Myocyte (in vitro differentiated cells): ENCODE data around the gene CTU2. TPM values are rescaled to one million over a fixed set of nuclear protein-coding genes. Genes with fewer than 3 reads are reported as not detected.

Source experiments
- DNase-seq: peaks from one replicate; pipeline ENCODE4 v3.0.0-alpha.2; 2012; ENCODE audit warnings: low read depth
- total RNA-seq: library from RNA; depleted of rRNA; stranded (reverse); fragments of >200 nt; gene quantifications from 2 replicates; pipeline ENCODE4 v1.2.3, GENCODE V29; 2014

CTU2 gene
- total RNA-seq, 1 donor from 2014 or later: 20.6 TPM

DNA sequence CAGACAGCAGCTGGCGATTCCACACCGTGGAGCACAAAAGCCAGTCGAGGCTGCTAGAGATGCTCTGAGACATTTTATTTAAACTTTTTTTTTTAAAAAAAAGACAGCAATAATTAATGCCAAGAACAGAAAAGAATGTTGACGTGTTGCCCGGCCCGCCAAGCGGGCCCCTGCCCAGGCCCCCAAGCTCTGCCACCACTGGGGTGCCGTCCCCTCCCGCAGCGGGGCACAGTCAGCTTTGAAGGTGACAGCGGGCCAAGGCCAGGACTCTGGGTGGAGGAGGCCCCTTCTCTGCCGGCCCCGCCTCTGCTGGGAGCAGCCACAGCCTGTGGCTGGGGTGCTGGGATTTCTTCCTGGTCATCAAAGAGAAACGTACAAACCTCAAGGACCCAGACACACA lies 9.9 kb upstream of the CTU2 start:
- no peak for DNase-seq

DNA sequence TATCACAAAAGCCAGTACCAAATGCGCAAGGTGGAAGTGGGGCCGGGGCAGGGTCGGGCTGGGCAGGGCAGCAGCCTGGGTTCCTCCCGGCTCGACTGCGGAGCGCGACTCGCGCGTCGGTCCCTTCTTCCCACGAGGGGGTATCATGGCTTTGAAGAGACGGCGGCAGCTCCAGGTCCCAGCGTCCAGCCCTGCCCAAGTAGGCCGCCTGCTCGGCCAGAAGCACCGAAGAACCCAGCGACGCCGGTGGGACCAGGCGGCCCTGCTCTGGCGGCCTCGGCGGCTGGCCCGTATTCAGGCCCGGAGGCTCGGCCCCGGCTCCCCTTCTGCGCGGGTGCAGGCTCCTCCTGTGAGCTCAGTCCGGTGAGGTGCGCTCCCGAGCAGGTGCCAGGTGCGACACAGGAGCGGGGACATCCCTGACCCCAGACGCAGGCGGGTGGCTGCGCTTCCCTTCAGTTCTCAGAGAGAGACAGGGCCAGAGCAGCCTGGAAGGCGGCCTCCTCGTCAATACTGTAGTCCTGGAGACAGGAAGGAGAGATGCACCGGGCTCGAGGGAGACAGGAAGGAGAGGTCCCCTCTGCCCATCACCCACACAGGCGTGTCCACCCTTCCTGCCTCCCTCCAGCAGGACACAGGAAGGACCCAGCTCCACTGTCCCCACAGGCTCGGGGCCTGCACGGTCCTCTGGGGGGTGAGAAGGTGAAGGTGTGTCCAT lies 9.0 kb upstream of the CTU2 start:
- DNase-seq: no peak

DNA sequence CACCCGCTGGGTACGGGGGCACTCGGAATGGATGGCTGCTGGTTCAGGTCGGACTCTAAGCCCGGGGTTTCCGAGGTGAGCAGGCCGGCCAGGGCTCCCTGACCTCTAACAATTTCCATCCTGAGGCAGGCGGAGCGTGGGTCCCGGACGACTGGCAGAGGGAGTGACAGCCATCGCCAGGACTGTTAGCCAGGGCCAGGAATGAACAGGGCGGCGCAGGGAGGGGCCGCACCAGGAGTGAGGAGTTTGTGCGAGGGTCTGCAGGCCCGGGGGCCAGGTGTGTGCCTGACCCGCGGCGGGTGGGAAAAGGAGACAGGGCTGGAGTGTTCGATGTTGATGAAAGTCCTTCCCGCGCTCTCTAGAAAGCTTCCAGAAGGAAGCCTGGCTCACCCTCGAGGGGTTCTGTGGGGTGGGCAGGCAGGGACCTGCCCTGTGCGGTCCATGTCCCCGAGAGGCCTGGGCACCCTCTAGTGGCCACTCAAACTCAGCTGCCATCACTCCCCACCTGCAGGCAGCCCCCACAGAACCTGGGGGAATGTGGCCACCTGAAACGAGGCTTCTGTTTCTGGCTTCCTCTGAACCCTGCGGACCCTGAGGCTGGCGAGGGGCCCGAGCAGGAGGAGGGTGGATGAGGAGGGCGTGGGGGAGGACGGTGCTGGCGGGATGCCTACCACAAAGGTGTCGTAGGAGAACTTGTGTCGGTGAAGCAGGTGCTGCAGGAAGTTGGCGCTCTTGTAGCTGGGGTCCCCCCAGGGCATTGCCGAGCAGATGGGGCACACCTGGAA lies 8.3 kb upstream of the CTU2 start:
- DNase-seq: no peak

DNA sequence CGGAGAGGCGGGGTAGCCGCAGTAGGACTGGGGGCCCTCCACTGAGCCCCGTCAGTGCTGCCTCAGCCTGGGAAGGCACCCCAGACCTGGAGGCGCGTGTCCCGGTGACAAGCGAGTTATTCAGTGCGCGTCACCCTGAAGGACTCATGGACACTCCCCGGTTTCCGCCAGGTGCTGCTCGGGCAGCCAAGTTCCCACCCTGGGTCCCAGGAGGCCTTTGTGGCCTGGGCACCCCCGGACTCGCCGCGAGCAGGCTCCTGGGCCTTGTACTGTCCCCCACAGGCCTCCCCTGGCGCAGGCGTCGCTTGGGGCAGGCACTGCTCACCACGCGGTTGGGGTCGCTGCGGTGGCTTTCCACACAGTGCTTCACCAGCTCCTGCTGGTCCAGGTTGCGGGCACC lies 7.7 kb upstream of the CTU2 start:
- DNase-seq: no peak

DNA sequence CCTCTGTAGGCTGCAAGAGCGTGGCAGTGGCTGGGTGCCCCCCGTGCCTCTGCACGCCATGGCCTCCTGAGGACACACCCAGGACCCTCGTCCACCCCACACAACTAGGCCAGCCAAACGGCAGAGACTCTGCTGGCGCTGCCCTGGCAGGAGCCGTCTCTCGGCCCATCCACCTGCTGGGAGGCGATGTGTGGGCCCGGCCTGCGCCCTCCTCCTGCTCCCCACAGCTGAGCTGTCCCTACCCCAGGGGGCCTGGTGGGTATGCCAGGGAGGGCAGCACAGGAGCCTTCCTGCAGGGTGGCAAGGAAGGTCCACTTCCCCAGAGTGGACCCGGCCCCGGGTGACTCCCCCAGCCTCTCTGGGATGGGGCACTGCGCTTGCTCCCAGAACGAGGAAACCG lies 7.1 kb upstream of the CTU2 start:
- DNase-seq: no peak

DNA sequence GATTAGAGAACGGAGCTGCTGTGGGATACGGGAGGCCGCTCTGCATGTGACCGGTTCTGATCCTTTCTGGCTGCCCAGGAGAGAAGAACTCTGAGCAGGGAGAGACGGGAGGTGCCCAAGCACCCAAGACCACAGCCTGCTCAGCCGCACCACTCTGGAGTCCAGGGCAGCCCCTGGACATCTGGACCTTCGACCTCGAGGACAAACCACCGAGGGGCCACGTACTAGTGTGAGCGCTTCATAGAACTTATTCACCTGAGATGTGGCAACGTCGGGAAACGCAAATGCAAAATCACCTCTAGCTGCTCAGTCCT lies 6.0 kb upstream of the CTU2 start:
- no peak for DNase-seq

DNA sequence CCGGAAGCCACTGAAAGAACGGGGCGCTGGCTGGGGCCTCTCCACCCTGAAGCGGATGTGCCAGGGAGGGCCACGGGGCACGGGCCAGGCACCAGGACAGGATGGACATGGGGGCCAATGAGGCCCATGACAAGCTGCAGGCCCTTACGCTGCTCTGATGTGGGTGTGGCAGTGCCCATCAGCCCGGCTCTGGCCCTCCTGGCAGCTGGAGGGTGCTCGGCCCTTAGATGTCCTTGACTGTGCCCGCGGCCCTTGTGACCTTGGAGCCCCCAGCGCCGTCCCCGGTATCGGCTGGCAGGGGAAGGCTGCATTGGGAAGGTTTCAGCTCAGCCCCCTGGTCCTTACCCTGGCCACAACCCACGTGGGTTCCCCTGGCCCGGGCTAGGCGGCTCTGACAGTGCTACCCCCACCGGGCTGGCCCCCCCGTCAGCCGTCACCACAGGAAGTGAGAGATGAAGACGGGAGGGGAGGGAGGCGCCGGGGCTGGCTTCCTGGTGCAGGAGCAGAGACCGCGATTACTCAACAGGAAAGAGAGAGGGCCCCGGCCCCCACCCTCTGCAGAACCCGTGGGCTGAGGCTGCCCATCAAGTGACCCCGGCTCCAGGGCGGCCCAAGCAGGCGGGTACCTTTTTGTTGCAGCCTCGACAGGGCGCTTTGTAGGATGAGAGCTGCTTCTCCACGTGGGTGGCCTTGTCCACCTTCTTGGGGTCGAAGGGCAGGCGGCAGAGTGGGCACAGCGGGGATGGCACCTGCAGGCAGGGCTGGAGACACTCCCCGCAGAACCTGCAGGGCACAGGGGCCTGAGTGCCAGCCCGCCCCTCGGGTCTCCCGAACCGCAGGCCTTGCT lies 5.4 kb upstream of the CTU2 start:
- no peak for DNase-seq

DNA sequence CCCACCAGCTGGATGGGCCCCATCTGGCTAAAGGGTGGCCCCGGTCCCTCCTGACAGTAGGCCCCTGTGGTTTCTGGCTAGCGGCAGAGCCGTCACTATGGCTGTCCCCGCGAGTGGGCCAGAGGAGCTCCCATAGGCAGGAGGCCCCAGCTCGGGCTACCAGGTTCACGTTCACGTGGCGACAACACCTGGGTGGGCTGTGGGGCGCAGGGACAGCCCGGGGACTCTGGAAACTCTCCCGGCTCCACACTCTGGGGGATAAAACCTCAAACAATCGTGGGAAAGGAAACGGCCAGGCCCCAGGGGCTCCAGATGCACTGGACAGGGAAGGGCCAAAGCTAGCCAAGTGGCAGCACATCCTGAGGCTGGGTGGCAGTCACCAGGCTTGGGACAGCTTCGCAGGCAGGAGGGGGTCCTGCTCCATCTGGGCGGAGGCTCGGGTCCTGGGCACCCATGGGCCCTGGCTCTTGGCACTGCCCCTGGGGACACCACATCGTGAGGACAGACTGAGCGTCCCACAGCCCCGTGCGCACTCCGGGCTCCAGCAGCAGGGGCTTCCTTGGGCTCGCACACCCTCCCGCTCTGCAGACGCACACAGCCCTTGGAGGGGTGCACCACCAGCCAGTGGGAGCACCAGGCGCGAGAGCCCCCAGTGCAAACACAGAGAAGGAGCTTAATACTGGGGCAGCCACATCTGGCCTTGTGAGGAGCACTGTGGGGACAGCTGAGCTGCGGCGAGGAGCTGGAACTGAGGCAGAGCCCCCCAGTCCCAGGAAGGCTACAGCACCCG lies 4.5 kb upstream of the CTU2 start:
- DNase-seq: no peak

DNA sequence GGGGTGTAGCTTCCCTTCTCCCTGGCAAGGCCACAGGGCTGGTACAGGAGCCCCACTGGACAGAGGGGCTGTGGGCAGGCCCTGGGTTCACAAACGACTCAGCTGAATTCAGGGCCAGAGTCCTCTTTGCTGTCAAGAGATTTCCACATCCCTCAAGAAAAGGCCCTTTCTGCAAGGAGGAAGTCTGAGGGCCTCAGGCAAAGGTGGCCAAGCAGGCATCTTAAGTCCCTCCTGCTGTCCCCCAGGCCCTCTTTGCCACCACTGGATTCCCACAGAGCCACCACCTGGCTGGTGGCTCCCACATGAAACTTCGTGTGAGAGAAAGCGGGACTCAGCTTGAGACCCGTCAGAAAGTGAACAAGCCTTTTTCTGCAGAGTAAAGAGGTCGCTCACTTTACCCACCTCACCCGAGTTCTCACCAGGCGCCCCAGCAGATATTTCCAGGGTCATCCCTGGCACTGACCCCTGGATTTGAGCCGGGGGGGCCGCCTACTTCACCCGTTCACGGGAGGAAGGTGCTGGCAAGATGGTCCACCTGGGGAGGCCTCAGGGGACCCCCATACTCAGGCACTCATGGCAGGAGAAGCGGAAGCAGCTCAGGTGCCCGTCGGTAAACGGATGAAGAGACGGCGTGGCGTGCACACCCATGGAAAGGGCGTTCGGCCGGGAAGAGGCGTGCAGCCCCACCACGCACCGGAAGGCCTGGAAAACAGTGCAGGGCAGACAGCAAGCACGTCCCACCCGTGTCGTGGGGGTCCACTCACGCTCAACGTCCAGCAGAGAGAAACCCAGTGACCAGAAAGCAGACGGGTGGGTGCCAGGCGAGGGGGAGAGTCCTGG lies 3.7 kb upstream of the CTU2 start:
- no peak for DNase-seq

DNA sequence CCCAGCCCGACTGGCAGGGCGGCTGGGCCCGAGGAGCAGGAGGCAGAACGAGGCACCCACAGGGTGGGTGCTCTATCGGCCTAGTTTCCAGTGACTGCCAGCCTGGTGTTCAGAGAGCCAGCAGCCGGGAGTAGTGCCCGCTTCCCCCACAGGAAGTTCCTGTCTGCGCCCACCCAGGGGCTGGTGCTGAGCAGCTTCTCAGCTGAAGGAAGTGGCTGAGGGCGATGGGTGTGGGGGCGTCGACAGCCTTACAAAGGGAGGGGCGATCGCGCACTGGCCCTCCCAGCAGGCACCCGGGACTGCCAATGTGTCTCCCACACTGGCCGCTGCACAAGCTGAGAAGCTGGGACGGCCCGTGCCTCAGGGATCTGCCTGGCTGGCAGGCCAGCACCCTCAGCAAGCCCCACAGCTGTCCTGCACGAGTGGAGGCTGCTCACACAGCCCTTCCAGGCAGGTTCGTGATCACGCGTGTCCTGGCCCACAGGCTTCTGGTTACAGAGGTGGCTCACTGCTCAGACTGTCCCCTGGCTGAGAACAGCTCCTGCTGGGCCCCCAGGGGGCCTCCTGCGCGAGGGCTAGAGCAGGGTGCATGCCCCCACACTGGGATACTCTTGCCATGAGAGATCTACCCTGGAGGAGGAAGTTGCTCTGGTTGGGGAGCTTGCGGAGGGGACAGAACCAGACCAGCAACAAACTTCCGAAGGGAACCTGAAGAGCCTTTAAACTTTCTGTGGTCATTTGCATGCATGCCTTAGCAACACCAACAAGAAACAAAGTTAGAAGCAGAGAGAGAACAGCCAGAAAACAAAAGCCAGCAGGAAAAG lies 2.6 kb upstream of the CTU2 start:
- no peak for DNase-seq

DNA sequence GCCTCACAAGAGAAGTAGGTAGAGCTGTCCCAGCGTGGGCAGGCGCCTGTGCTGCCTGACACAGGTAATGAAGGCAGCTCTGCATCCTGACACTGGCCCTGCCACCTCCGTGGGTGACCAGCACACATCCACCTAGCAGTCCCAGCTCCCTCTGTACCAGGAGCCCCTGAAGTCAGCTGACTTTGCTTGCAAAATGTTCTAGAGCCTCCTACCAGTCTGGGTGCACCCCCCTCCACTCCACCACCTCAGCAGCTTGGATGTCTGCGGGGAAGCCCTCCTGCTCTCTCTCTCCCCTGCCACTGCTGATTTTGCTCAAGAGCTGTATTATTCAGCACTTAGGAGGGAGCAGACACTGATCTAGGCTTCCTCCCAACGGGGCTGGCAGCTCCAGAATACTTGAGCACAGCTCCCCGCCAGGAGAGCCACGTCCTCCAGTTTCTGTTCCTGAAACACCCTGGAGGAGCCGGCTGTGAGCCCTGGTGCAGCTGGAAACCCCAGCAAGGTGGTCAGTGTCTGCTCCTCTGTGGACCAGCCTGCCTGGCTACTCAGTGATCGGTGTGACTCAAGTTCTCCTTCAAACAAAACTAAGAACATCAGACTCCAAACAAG lies 1.1 kb upstream of the CTU2 start:
- DNase-seq: no peak

DNA sequence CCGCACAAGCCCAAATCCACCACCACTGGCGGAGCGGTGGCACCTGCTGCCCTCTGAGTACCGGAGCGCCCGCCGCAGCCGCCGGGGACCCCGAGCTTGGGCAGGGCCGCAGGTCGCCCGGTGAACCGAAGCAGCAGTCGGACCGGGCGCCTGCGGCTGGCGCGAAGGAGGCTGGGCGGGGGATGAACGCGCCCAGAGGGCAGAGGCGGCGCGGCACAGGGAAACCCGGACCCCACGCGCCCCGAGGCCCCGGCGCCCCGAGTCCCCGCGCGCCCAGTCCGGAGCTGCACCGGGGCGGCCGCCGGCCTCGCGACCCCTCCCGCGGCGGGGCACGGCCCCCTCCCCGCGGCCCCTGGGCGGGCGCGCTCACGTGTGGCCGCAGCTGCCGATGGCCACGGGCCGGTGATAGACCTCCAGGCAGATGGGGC lies 488 bp upstream of the CTU2 start:
- DNase-seq: no peak

DNA sequence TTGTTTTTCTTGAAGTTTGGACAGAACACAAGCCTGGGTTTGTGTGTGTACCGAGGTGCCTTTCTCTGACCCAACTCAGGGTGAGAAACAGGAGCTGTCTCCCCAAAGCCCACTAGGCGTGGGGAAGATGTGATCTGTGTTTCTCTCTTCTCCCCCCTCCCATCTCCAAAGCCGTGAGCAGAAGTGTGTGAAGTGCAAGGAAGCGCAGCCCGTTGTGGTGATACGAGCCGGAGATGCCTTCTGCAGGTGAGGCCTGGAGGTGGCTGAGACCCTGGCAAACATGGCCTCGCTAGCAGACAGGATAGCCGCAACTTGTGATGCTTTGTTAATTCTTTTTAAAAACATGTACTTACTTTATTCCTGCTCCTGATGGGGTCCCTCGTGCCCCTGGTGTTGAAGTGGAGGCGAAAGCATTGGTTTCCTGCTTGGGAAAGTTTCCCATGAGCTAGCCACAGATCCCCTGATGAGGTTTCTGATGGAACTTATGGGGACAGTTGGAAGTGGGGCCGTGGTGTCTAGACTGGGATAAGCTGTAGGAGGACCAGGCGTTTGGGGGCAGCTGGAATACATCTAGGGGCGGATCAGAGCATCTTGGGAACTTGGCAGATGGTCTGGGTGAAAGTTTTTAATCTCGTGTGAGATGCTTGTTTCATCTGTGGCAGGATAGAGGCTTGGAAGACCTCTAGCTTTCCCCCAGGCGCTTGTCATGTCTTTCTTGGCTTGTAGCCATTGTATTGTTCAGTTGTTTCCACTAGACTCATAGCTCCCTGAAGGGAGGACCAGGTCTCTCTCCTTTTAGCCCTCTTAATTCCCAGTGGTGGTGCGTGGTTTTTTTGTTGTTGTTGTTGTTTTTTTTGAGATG lies 893 bp downstream of the CTU2 start:
- no peak for DNase-seq

DNA sequence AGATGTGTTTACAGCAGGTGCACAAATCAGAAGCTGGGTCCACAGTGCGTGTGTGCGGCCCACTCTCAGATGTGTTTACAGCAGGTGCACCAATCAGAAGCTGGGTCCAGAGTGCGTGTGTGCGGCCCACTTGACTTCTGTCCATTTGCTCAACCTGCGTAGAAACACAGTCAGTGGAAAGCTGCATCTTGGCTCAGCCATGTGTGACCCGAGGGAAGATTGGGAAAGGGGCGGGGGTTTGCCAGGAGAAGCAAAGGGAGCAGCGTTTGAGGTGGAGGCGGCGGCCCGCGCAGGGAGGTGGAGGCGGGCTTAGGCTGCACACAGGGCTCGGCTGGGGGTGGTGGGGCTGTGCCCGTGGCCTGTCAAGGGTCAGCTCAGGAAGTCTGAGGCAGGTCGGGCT lies 4.3 kb downstream of the CTU2 start:
- no peak for DNase-seq

DNA sequence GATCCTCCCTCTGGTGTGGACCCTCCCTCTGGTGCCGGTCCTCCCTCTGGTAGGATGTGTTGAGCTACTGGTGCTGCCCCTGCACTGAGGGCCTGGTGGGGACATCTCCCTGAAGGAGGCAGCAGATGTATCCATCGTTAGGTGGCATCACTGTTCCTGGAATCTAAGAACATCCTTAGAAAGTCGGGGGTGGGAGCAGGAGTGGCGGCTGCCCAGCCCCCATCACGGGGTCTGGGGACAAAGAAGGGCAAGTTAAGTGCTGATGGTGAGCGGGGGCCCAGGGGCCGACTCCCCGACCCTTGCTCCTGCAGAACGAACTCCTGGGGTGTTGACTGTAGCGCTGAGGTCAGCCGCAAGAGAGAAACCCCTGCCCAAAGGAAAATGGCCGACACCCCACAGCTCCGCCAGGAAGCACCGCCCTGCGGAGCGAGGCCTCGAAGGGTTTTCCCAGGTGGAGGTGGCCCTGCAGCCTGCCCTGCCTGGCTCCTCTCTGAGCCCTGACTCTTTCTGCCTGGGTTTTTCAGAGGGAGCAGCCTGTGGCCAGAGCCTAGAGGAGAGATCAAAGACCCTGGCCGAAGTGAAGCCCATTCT lies 5.5 kb downstream of the CTU2 start:
- no peak for DNase-seq

DNA sequence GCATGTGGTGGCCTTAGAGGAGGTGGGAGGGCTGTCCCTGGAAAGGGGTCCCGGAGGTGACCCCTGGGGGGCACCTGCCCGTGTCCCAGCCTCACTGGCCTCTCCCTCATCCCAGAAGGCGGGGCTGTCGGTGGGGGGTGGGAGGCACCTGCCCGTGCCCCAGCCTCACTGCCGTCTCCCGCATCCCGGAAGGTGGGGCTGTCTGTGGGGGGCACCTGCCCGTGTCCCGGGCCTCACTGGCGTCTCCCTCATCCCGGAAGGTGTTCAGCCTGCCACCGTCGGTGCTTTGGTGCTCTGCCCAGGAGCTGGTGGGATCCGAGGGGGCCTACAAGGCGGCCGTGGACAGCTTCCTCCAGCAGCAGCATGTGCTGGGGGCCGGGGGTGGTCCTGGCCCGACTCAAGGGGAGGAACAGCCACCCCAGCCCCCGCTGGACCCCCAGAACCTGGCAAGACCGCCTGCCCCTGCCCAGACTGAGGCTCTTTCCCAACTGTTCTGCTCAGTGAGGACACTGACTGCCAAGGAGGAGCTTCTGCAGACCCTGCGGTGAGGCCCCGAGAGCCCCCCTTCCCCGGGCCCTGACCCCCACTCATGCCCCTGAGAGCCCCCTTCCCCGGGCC lies 6.2 kb downstream of the CTU2 start:
- no peak for DNase-seq

DNA sequence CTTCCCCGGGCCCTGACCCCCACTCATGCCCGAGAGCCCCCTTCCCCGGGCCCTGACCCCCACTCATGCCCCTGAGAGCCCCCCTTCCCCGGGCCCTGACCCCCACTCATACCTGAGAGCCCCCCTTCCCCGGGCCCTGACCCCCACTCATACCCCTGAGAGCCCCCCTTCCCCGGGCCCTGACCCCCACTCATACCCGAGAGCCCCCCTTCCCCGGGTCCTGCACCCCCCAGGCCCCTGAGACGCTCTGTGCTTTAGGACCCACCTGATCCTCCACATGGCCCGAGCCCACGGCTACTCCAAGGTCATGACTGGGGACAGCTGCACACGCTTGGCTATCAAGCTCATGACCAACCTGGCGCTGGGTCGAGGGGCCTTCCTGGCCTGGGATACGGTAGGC lies 6.8 kb downstream of the CTU2 start:
- no peak for DNase-seq
